Fibroblast of villous mesenchyme (primary cell): ENCODE results near the gene PMPCA. TPM values are rescaled to one million over a fixed set of nuclear protein-coding genes. Genes with fewer than 3 reads are reported as not detected.

Experiments
- DNase-seq: peaks from one replicate; pipeline ENCODE4 v3.0.0-alpha.2; 2010; ENCODE audit warnings: low read depth
- H3K4me3 ChIP-seq: 2 replicates; pipeline ENCODE4 v1.5.1; 2011; ENCODE audit warnings: low read depth, mild to moderate bottlenecking, low read length
- CTCF ChIP-seq: IDR thresholded peaks from 2 replicates; pipeline ENCODE4 v1.5.1; 2012; ENCODE audit warnings: low read depth, mild to moderate bottlenecking, low read length; ENCODE audit not compliant: insufficient read depth
- total RNA-seq: library from RNA; depleted of rRNA; stranded (reverse); fragments of >200 nt; gene quantifications from 2 replicates; pipeline ENCODE4 v1.2.3, GENCODE V29; 2012

The PMPCA gene
- total RNA-seq, 1 donor, result 48.8 TPM

DNA sequence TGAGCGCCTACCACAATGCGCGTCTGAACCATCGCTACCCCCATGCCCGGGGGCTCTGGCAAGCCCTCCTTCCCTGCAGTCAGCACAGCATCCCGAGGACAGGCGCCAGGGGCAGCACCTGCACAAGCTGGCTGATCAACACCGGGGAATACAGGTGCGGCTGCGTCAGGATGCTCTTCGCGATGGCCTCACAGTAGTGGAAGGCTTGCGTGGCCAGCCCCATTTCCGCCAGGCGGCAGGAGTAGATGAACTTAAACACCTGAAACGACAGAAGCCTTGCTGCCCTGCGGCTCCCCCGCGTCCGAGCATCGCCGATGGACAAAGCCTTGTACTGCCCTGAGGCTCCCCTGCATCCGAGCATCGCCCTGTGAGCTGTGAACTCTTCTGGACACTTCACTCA lies 46.9 kb downstream of the PMPCA start:
- no peak for TF ChIP-seq CTCF
- no peak for DNase-seq
- H3K4me3 ChIP-seq, result no peak overlapping the region

- DNase-seq, result no peak
- H3K4me3 ChIP-seq, result no peak overlapping the region
- no peak for TF ChIP-seq CTCF
Observed at GRCh38 chr9:136459425-136459824, 49.0 kb downstream of the PMPCA start.

- no peak overlapping the region for H3K4me3 ChIP-seq
- TF ChIP-seq CTCF, result no peak
- DNase-seq, result no peak
Observed at GRCh38 chr9:136460772-136461325, 50.4 kb downstream of the PMPCA start.

GRCh38 chr9:136462664-136463063 lies 52.2 kb downstream of the PMPCA start:
- DNase-seq, result no peak
- no peak overlapping the region for H3K4me3 ChIP-seq
- no peak for TF ChIP-seq CTCF

DNA sequence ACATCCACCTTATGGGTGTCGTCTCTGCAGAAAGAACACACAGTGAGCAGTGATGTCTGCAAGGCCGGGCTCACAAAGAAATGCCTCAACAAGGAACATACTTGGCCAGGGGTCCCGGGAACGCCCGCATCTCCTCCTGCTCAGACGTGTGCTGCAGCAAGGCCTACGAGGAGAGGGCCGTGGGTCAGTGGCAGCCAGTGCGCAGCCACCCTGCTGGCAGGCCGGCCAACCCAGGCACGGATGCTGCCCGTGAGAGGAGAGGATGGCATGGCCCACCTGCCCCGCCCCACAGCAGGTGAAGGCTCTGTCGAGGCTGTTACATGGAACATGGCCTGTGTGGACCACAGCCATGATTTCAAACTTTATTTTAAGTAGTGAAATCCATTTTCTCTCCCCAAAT lies 53.1 kb downstream of the PMPCA start:
- no peak overlapping the region for H3K4me3 ChIP-seq
- no peak for DNase-seq
- TF ChIP-seq CTCF, result no peak

DNA sequence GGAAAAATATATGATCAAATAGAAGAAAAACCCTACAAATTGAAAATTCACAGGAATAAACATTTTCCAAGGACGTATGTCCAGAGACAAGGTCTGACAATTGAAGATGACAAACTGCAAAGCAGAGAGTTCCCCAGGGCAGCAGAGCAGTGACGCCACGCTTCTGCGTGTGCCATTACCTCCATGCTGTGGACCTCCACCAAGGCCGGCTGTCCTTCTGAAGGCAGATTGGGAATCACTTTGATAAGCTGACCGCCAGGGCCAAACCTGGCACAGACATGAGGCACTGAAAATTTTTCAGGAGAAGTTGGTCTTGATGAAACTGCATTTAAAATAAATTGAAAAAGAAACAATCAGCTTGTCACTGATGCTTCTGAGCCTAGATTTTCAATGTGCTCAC lies 53.8 kb downstream of the PMPCA start:
- TF ChIP-seq CTCF, result no peak
- no peak overlapping the region for H3K4me3 ChIP-seq
- DNase-seq, result no peak

GRCh38 chr9:136465500-136466154 lies 55.2 kb downstream of the PMPCA start:
- no peak for DNase-seq

More at GRCh38 chr9:136465500-136466154, 55.2 kb downstream of the PMPCA start:
- TF ChIP-seq CTCF, result no peak
- H3K4me3 ChIP-seq, result no peak overlapping the region
